NOMO-1 treated with dmso at 0.1 percent for 144 hours (cell line): ENCODE measurements around the gene TMEM218.
"Not testable (repeated sequence)": the region's sequence is repeated elsewhere in the genome, so short reads cannot be mapped to it uniquely, and the experiment has no call there.

ENCODE experiments used
- DNase-seq: peaks from one replicate; lab custom pipeline; 2025; ENCODE audit not compliant: unreplicated experiment; lab: John Stamatoyannopoulos, UW

TMEM218 gene

GRCh38 chr11:125090816-125091215 is 20.6 kb downstream of the TMEM218 start:
- DNase-seq, result no peak

- not testable (repeated sequence) for DNase-seq
Observed at GRCh38 chr11:125090151-125090550, 21.3 kb downstream of the TMEM218 start.

GRCh38 chr11:125089481-125089880 is 21.9 kb downstream of the TMEM218 start:
- not testable (repeated sequence) for DNase-seq

- no peak for DNase-seq
Observed at GRCh38 chr11:125088576-125089455, 22.6 kb downstream of the TMEM218 start.

DNA sequence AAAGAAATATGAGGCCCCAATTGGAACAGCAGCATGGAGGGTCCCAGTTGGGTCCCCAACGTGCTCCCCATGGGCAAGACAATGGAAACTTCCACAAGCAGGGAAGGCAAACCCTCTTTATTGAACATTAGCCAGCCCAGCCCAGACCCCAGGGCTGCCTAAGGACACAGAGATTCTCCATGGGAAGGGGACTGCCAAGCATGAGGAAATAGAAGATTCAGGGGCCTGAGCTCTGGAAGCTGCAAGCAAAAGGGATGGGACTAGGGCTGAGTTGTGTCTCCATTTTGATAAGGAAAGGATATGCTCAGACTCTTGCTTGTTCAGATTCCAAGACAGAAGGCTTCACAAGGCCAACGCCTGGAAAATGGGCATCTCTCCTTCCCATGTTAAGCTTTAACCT is 23.3 kb downstream of the TMEM218 start:
- no peak for DNase-seq

GRCh38 chr11:125086633-125087296 is 24.7 kb downstream of the TMEM218 start:
- no peak for DNase-seq

- no peak for DNase-seq
Observed at GRCh38 chr11:125085301-125086081, 25.9 kb downstream of the TMEM218 start.

- no peak for DNase-seq
Observed at GRCh38 chr11:125084761-125085231, 26.6 kb downstream of the TMEM218 start.

GRCh38 chr11:125084057-125084416 is 27.4 kb downstream of the TMEM218 start:
- DNase-seq, result no peak

- DNase-seq, result no peak
Observed at GRCh38 chr11:125083312-125084056, 27.9 kb downstream of the TMEM218 start.

- no peak for DNase-seq
Observed at GRCh38 chr11:125082611-125083311, 28.7 kb downstream of the TMEM218 start.

DNA sequence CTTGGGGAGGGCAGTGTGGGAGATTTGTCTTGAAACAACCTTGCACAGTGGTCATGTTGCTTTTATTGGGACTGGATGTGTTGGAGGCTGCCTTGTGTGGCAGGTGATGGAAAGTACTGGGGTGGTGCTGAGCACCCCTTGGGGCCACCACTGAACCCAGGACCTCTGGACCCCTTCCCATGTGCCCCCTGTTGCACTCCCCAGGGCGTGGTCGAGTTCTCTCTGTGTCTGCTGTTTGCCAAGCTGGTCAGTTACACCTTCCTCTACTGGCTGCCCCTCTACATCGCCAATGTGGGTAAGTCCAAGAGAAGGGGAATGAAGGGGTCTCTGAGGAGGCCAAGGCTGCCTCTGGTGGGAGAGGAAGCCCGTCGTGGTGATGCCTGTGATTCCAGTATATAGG is 29.4 kb downstream of the TMEM218 start:
- DNase-seq, result no peak

- DNase-seq, result no peak
Observed at GRCh38 chr11:125081098-125081798, 30.2 kb downstream of the TMEM218 start.

GRCh38 chr11:125080531-125080911 is 30.9 kb downstream of the TMEM218 start:
- DNase-seq, result no peak

DNA sequence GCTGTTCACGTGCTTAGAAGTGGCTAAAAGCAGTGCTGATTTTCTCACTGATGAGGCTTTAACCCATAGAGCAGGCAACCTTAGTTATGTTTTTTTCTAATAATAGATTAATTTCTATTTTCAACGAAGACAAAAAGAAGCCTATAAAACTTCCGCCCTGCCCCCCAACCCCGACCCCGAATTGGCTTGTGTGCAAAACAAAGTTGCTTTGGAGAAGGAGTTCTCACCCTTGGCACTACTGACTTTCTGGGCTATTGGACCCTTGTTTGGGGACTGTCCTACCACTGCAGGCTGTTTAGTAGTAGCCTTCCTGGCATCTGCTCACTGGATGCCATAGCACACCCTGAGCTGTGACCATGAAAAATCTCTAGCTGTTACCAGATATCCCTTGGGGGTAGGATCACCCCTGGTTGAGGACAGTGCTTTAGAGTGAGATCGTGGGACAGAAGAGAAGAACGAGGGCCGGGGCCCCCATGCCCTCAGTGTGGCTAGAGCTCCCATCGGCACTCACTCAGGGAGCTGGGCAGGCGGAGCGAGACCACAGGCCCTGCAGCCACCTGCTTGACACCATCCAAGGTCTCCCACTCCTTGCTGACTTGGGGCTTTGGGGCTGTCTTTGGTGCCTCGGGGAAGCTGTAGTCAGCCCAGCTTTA is 31.4 kb downstream of the TMEM218 start:
- no peak for DNase-seq

DNA sequence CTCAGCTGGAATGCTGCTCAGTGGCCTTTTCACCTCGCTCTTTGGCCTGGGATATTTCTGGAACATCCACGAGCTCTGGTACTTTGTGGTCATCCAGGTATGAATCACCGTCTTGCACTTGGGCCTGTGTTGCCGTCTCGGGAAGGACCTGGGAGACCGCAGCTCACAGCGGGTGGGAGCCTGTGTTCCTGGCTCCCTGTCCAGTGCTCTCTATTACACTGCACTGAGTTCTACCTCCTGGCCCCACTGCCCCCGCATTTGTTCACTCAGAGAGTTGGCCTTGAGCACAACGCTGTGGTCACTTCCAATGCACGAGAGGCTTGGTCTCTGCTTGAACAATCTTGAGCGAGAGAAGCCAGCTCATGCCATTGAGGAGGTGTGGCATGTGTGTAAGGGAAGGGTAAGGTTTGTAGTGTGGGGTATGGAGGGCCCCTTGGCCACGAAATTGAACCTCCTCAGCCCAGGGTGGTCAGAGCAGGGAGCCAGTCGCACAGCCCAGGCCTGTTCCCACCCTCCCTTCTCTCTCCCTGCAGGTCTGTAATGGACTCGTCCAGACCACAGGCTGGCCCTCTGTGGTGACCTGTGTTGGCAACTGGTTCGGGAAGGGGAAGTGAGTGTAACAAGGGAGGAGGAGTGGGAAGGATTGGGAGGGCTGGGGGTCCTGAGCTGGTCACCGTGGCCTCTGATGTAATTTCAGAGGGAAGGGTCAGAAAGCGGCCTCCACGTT is 32.1 kb downstream of the TMEM218 start:
- no peak for DNase-seq

DNA sequence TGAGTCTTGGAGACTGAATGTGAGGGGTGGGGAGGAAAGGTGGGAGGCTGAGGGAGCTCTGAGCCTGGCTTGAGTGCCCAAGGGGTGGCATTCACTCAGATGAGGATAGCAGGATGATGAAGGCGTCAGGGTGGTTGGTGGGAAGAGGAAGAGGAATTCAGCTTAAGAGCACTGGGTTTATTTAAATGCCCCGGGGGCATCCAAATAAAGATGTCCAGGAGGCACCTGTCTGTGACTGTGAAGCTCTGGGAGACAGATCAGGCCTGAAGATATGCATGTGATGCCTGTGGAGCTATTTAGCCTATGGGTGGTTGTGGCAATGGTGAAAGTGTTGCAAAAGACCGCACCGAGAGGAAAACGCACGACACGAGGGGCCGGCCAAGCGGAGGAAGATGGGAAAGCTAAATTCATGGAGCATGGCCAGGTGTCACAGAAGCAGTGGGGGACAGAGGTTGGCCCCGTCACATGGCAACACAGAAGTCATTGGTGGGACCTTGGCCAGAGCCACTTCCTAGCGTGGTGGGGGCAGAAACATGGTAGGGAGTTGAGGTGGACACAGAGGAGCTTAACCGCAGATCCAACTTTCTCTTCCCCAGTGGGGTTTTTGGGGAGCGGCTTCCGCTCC is 32.8 kb downstream of the TMEM218 start:
- DNase-seq, result no peak

DNA sequence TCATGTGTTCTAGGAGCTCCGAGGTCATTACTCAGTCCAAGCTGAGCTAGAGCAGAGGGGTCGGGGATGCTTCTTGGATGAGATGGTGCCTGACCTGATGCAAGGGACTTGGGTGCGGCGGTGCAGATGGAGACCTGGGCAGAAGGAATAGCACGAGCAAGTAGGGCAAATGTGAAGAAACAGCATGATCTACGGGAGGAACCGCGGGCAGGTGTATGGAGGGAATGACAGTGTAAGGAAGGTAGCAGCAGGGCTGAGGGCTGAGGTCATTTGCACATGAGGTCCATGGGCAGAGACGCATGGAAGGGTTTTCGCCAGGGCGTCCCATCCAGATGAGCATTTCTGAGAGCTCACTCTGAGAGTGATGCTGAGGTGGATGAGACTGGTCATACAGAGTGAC is 33.4 kb downstream of the TMEM218 start:
- DNase-seq, result no peak
